ENCODE data around the gene MZB1.

The MZB1 gene

DNA sequence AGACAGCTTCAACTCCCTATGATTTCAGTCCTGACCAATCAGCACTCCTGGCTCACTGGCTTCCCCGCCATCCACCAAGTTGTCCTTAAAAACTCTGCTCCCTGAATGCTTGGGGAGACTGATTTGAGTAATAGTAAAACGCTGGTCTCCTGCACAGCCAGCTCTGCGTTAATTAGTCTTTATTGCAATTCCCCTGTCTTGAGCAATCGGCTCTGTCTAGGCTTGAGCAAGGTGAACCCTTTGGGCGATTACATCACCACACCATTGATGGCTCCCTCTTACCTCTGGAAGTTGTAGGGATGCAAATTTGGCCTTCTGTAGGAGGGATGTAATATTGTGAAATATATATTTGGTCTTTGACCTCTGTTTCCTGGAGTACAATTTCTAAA, 3.7 kb downstream of the MZB1 start:
- TF ChIP-seq, protein P1, sequence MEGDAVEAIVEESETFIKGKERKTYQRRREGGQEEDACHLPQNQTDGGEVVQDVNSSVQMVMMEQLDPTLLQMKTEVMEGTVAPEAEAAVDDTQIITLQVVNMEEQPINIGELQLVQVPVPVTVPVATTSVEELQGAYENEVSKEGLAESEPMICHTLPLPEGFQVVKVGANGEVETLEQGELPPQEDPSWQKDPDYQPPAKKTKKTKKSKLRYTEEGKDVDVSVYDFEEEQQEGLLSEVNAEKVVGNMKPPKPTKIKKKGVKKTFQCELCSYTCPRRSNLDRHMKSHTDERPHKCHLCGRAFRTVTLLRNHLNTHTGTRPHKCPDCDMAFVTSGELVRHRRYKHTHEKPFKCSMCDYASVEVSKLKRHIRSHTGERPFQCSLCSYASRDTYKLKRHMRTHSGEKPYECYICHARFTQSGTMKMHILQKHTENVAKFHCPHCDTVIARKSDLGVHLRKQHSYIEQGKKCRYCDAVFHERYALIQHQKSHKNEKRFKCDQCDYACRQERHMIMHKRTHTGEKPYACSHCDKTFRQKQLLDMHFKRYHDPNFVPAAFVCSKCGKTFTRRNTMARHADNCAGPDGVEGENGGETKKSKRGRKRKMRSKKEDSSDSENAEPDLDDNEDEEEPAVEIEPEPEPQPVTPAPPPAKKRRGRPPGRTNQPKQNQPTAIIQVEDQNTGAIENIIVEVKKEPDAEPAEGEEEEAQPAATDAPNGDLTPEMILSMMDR (IDR thresholded peaks at IDR 0.05; ENCODE audit: low read depth, low read length): no peak
- no peak overlapping the region for H3K4me3 ChIP-seq (replicated peaks in 1 of 2; ENCODE audit: low read depth in 2 of 2, low read length in 2 of 2)
- DNase-seq (ENCODE audit: low read depth in 2 of 2): no peak

DNA sequence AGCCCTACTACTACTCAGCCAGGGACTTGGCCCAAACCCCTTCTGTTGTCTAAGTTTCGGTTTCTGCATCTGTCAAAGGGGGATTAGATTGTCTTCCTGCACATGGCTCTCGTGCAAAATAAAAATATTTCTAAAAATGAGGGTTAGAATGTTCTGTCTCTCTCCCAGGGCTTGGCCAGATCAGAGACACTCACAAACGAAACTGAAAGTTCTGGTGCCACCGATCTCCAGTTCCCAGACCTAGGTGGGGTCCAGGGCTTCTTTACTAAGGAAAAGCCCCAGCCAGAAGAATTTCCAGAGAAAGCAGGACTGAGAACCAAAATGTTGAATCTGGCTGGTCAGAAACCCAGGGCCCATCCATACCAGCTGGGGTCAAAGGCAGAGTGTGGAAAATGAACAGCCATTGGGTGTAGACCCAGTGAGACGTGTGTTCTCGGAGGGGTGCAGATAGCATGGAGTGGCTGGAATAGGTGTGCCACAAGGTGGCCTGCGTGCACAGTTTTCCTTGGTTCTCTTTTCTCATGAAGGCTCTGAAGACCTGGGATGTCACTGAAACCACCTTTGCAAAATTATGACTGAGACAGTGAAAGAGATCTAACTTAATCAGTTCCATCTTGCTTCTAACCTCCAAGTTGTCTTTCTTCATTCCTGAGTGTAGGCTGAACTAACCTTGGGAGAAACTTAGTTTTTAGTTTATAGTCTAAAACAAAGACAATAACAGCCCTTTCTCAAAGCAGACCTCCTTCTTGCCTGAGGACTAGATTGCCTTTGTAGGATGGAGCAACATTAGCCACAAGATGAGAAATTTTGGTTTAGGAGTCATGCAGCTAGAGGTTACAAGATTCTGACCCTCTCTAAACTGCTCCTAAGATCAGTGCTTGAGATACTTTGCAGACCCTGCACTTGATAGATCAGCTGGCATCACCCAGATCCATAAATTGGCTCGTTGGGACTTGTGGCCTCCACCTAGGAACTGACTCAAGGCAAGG, 4.4 kb downstream of the MZB1 start:
- DNase-seq (ENCODE audit: low read depth in 2 of 2): no peak

GRCh38 chr5:139384591-139385051, 5.1 kb downstream of the MZB1 start:
- no peak overlapping the region for H3K4me3 ChIP-seq (replicated peaks in 1 of 2; ENCODE audit: low read depth in 2 of 2, low read length in 2 of 2)
- TF ChIP-seq, protein P1 (IDR thresholded peaks at IDR 0.05; ENCODE audit: low read depth, low read length): no peak
- DNase-seq (ENCODE audit: low read depth in 2 of 2): no peak

More for the DNA sequence above, 4.4 kb downstream of the MZB1 start:
- peak overlapping the region in 1 of 2 donors; percentile 18 for H3K4me3 ChIP-seq (replicated peaks in 1 of 2; ENCODE audit: low read depth in 2 of 2, low read length in 2 of 2)
- TF ChIP-seq, protein P1 (IDR thresholded peaks at IDR 0.05; ENCODE audit: low read depth, low read length): no peak

GRCh38 chr5:139383993-139384590, 5.6 kb downstream of the MZB1 start:
- no peak overlapping the region for H3K4me3 ChIP-seq (replicated peaks in 1 of 2; ENCODE audit: low read depth in 2 of 2, low read length in 2 of 2)
- TF ChIP-seq, protein P1 (IDR thresholded peaks at IDR 0.05; ENCODE audit: low read depth, low read length): no peak
- DNase-seq (ENCODE audit: low read depth in 2 of 2): no peak

GRCh38 chr5:139383275-139383992, 6.3 kb downstream of the MZB1 start, which contains the start of gene SLC23A1:
Gene SLC23A1, minus strand, starts transcription at chr5:139383297. Its CDS starts 44 bp downstream, at chr5:139383253.
- H3K4me3 ChIP-seq (replicated peaks in 1 of 2; ENCODE audit: low read depth in 2 of 2, low read length in 2 of 2): no peak within 1 kb of the TSS
- peak in 1 of 2 donors; percentile 22 for DNase-seq (ENCODE audit: low read depth in 2 of 2)
- TF ChIP-seq, protein P1 (IDR thresholded peaks at IDR 0.05; ENCODE audit: low read depth, low read length): no peak

DNA sequence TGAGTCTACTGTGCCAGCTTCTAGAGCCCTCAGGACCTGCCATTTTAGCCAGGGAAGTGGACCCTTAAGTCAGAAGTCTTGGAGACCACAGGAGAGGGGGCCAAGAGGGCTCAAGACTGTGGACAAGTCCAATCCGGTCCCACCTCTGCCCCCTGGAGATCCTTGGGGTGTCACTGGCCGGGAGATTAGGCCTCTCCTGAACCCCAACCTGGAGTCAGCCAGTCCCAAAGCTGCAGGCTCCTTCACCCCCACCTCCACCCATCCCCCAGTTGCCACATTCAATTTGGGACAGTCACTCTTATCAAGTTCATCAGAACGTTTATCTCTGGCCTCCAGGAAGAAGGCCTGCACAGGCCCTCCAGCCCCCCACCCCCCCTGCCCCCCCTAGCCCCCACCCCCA, 6.9 kb downstream of the MZB1 start:
- DNase-seq (ENCODE audit: low read depth in 2 of 2): no peak
- no peak overlapping the region for H3K4me3 ChIP-seq (replicated peaks in 1 of 2; ENCODE audit: low read depth in 2 of 2, low read length in 2 of 2)
- TF ChIP-seq, protein P1 (IDR thresholded peaks at IDR 0.05; ENCODE audit: low read depth, low read length): no peak

Data from cardiac fibroblast (primary cell).